ENCODE measurements around the gene DGKB.

Gene DGKB

DNA sequence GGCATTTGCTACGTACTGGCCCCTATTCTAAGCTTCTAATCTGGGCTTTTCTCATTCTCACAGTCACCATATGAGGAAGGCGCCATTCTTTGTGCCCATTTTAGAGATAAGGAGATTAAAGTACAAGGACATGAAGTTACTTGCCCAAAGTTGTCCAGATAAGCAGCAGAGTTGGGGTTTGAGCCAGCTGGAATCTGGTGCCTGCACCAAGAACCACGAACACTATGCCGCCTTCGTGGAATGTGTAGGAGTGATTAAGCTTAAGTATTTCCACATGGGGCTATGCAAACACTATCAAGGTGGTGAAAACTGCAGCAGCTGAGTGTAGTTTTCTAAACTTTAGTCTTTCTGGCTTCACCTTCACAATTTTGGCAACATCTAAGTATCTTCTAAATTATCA, 570.4 kb downstream of the DGKB start:
- TF ChIP-seq CTCF (IDR thresholded peaks at IDR 0.05; ENCODE audit: low read depth, low read length): no peak
- H3K4me3 ChIP-seq (ENCODE audit: low read depth, low read length): no peak overlapping the region

GRCh38 chr7:14324767-14325166, 577.8 kb downstream of the DGKB start:
- TF ChIP-seq CTCF (IDR thresholded peaks at IDR 0.05; ENCODE audit: low read depth, low read length): no peak

DNA sequence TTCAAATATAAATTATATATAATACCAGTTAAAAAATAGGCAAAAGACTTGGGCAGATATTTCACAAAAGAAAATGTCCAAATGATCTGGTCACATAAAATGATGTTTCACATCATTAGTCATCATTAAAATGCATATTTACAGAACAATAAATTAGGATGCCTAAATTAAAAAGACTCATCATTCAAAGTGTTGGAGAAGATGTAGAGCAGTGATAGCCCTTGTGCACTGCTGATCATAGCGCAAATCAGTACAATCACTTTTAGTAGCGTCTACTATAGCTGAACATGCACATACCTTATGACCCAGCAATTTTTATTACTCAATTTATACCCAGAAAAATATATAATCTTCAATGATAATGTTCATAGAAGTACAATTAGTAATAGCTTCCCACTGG, 579.8 kb downstream of the DGKB start:
- no peak overlapping the region for H3K4me3 ChIP-seq (ENCODE audit: low read depth, low read length)
- no peak for TF ChIP-seq CTCF (IDR thresholded peaks at IDR 0.05; ENCODE audit: low read depth, low read length)

More at GRCh38 chr7:14324767-14325166, 577.8 kb downstream of the DGKB start:
- no peak overlapping the region for H3K4me3 ChIP-seq (ENCODE audit: low read depth, low read length)

GRCh38 chr7:14321947-14322346, 580.6 kb downstream of the DGKB start:
- no peak for TF ChIP-seq CTCF (IDR thresholded peaks at IDR 0.05; ENCODE audit: low read depth, low read length)
- H3K4me3 ChIP-seq (ENCODE audit: low read depth, low read length): no peak overlapping the region

DNA sequence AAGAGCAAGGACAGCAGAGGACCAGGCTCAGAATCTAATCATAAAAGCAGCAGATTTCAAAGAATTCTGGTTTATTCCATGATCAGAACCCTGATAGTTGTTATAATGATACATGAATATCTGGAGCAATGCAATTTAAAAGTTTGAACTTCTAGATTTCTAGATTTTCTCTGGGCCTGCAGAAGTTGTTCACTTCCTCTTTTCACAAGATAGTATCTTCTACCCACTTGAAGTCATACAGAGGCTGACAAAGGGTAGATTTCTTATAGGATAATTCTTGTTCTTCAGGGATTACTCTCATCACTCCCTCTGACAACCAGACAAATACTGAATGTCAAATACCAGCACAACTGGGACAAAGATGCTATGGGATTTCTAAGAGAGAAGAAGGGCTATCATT, 593.1 kb downstream of the DGKB start:
- TF ChIP-seq CTCF (IDR thresholded peaks at IDR 0.05; ENCODE audit: low read depth, low read length): no peak
- H3K4me3 ChIP-seq (ENCODE audit: low read depth, low read length): no peak overlapping the region

DNA sequence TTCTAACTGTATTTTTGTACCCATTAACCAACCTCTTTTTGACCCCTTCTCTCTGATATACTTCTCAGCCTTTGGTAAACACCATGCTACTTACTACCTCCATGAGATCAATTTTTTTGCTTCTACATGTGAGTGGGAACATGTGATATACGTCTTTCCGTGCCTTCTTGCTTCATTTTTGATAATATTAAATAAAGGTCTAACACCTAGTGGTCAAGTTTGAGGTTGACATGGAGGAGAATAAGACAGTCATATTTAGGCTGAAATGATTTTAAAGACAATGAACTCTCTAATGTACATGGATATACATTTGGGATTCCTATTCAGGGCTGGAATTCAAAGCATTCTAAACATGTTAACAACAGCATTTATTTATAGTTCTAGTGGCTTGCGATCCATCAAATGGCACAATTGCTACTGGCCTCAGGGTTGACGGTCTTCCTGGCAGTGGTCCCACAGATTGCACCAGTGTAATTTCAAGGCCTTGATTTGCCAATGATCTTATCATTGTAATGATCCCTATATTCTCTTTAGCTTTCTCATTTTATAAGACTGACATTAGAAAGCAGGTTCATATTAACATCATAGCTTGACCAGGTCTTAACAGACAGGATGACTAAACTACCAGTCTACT, 597.2 kb downstream of the DGKB start:
- no peak overlapping the region for H3K4me3 ChIP-seq (ENCODE audit: low read depth, low read length)
- TF ChIP-seq CTCF (IDR thresholded peaks at IDR 0.05; ENCODE audit: low read depth, low read length): no peak

GRCh38 chr7:14303536-14303935, 599.0 kb downstream of the DGKB start:
- no peak overlapping the region for H3K4me3 ChIP-seq (ENCODE audit: low read depth, low read length)
- no peak for TF ChIP-seq CTCF (IDR thresholded peaks at IDR 0.05; ENCODE audit: low read depth, low read length)

All from WI38 (cell line).